ENCODE data around the gene PPT2.

GRCh38 chr6:32183483-32184083, 29.6 kb downstream of the PPT2 start:
- TF ChIP-seq CTCF (IDR thresholded peaks at IDR 0.05) (no peak), POLR2A (IDR thresholded peaks at IDR 0.05) (no peak), POLR2AphosphoS5 (IDR thresholded peaks at IDR 0.05) (no peak), EP300 (IDR thresholded peaks at IDR 0.05; ENCODE audit: low read depth) (no peak)
